Endothelial cell of umbilical vein (primary cell): ENCODE measurements around the gene LUZP4.

Source experiments
- CTCF ChIP-seq, 2 donors: IDR thresholded peaks; 1 replicate in 1 of 2; 2 replicates in 1 of 2; pipeline ENCODE4 v1.5.1; 2011; ENCODE audit warnings: low read length in 2 of 2, mild to moderate bottlenecking in 2 of 2, moderate library complexity in 2 of 2, control low read depth in 1 of 2, inconsistent platforms in 1 of 2, low read depth in 1 of 2; ENCODE audit not compliant: insufficient read depth in 1 of 2; ENCODE audit errors: extremely low read depth in 1 of 2
- EZH2 ChIP-seq: IDR thresholded peaks from 2 replicates; pipeline ENCODE4 v1.6.1; 2012; ENCODE audit warnings: borderline replicate concordance, low read depth, mild to moderate bottlenecking, moderate library complexity, low read length, inconsistent platforms; ENCODE audit not compliant: severe bottlenecking
- POLR2A ChIP-seq: IDR thresholded peaks from 2 replicates; pipeline ENCODE4 v1.6.1; 2012; ENCODE audit warnings: low read depth, mild to moderate bottlenecking, control low read depth, low read length
- POLR2AphosphoS5 ChIP-seq: IDR thresholded peaks from 2 replicates; pipeline ENCODE4 v1.6.1; 2012; ENCODE audit warnings: low read depth, mild to moderate bottlenecking, control low read depth, low read length, moderate library complexity; ENCODE audit not compliant: insufficient read depth

- TF ChIP-seq POLR2A (no peak), CTCF (IDR thresholded peaks at IDR 0.05; ENCODE audit: extremely low read depth in 1 of 2, insufficient read depth in 1 of 2, low read depth in 1 of 2, low read length in 2 of 2) (no peak), POLR2AphosphoS5 (no peak), EZH2 (no peak)
These were observed 32.9 kb downstream of the LUZP4 start for GRCh38 chrX:115322375-115322774.
